ENCODE measurements around the gene SRPK2. TPM values are rescaled to one million over a fixed set of nuclear protein-coding genes. Genes with fewer than 3 reads are reported as not detected.
A peak's percentile ranks its signal among the peaks of the same experiment; 100 is the strongest.

The SRPK2 gene
- total RNA-seq, 1 donor from 2014 or later: 56.4 TPM

- Mint-ChIP-seq H3K27me3 (ENCODE audit: insufficient read depth) (peaks cover 2% of the 10 kb centered on the region), H3K4me3 (no peak overlapping the region)
- intact Hi-C loops (cut with micrococcal nuclease): no loop called here
These were observed 65.4 kb downstream of the SRPK2 start for GRCh38 chr7:105323366-105323765.

GRCh38 chr7:105322655-105323277 lies 66.0 kb downstream of the SRPK2 start:
- Mint-ChIP-seq H3K27ac (no peak overlapping the region), H3K9me3 (no peaks in the 10 kb centered on the region), H3K36me3 (ENCODE audit: low read depth) (peaks cover 8% of the 10 kb centered on the region), H3K4me1 (ENCODE audit: low read depth) (peaks cover 14% of the 10 kb centered on the region), H3K4me3 (no peak overlapping the region), H3K27me3 (ENCODE audit: insufficient read depth) (peaks cover 2% of the 10 kb centered on the region)
- no peak for DNase-seq (ENCODE audit: low spot score)
- intact Hi-C loops (cut with micrococcal nuclease): no loop called here

More at GRCh38 chr7:105323366-105323765, 65.4 kb downstream of the SRPK2 start:
- Mint-ChIP-seq H3K9me3 (no peaks in the 10 kb centered on the region), H3K4me1 (ENCODE audit: low read depth) (peaks cover 14% of the 10 kb centered on the region), H3K27ac (no peak overlapping the region), H3K36me3 (ENCODE audit: low read depth) (peaks cover 8% of the 10 kb centered on the region)
- no peak for DNase-seq (ENCODE audit: low spot score)

GRCh38 chr7:105321754-105322455 lies 66.8 kb downstream of the SRPK2 start:
- Mint-ChIP-seq H3K36me3 (ENCODE audit: low read depth) (peaks cover 8% of the 10 kb centered on the region), H3K27ac (no peak overlapping the region), H3K9me3 (no peaks in the 10 kb centered on the region), H3K4me1 (ENCODE audit: low read depth) (peaks cover 8% of the 10 kb centered on the region), H3K4me3 (no peak overlapping the region), H3K27me3 (ENCODE audit: insufficient read depth) (peaks cover 2% of the 10 kb centered on the region)
- DNase-seq (ENCODE audit: low spot score): no peak
- intact Hi-C loops (cut with micrococcal nuclease): no loop called here

GRCh38 chr7:105320896-105321295 lies 67.8 kb downstream of the SRPK2 start:
- H3K27ac Mint-ChIP-seq: no peak overlapping the region
- H3K4me3 Mint-ChIP-seq: no peak overlapping the region
- peaks cover 8% of the 10 kb centered on the region for H3K36me3 Mint-ChIP-seq (ENCODE audit: low read depth)
- intact Hi-C loops (cut with micrococcal nuclease): no loop called here
- H3K9me3 Mint-ChIP-seq: no peaks in the 10 kb centered on the region
- DNase-seq (ENCODE audit: low spot score): no peak
- peaks cover 2% of the 10 kb centered on the region for H3K27me3 Mint-ChIP-seq (ENCODE audit: insufficient read depth)
- H3K4me1 Mint-ChIP-seq (ENCODE audit: low read depth): peaks cover 8% of the 10 kb centered on the region

- Mint-ChIP-seq H3K4me3 (no peak overlapping the region), H3K27ac (no peak overlapping the region), H3K9me3 (no peaks in the 10 kb centered on the region), H3K36me3 (ENCODE audit: low read depth) (peaks cover 8% of the 10 kb centered on the region), H3K4me1 (ENCODE audit: low read depth) (peaks cover 8% of the 10 kb centered on the region), H3K27me3 (ENCODE audit: insufficient read depth) (peaks cover 2% of the 10 kb centered on the region)
- intact Hi-C loops (cut with micrococcal nuclease): no loop called here
- DNase-seq (ENCODE audit: low spot score): no peak
These were observed 69.1 kb downstream of the SRPK2 start for GRCh38 chr7:105319578-105319977.

GRCh38 chr7:105316578-105317344 lies 72.0 kb downstream of the SRPK2 start:
- peaks cover 6% of the 10 kb centered on the region for H3K36me3 Mint-ChIP-seq (ENCODE audit: low read depth)
- H3K27ac Mint-ChIP-seq: no peak overlapping the region
- H3K4me1 Mint-ChIP-seq (ENCODE audit: low read depth): no peaks in the 10 kb centered on the region

GRCh38 chr7:105315357-105315756 lies 73.4 kb downstream of the SRPK2 start:
- Mint-ChIP-seq H3K27me3 (ENCODE audit: insufficient read depth) (peaks cover 2% of the 10 kb centered on the region), H3K4me1 (ENCODE audit: low read depth) (no peaks in the 10 kb centered on the region), H3K36me3 (ENCODE audit: low read depth) (no peaks in the 10 kb centered on the region), H3K4me3 (no peak overlapping the region), H3K9me3 (no peaks in the 10 kb centered on the region), H3K27ac (no peak overlapping the region)
- intact Hi-C loops (cut with micrococcal nuclease): no loop called here
- no peak for DNase-seq (ENCODE audit: low spot score)

More at GRCh38 chr7:105316578-105317344, 72.0 kb downstream of the SRPK2 start:
- DNase-seq (ENCODE audit: low spot score): no peak
- Mint-ChIP-seq H3K9me3 (no peaks in the 10 kb centered on the region), H3K4me3 (no peak overlapping the region), H3K27me3 (ENCODE audit: insufficient read depth) (peaks cover 2% of the 10 kb centered on the region)
- intact Hi-C loops (cut with micrococcal nuclease): no loop called here

GRCh38 chr7:105309235-105310169 lies 79.2 kb downstream of the SRPK2 start:
- Mint-ChIP-seq H3K4me3 (no peak overlapping the region), H3K36me3 (ENCODE audit: low read depth) (peaks cover 3% of the 10 kb centered on the region), H3K9me3 (no peaks in the 10 kb centered on the region), H3K27ac (peak overlapping the region; percentile 11), H3K27me3 (ENCODE audit: insufficient read depth) (no peaks in the 10 kb centered on the region), H3K4me1 (ENCODE audit: low read depth) (peaks cover 50% of the 10 kb centered on the region)
- DNase-seq (ENCODE audit: low spot score): no peak
- intact Hi-C loops (cut with micrococcal nuclease): loop anchor here (5.0 kb wide), 1 partner anchor 42 kb away; no protein-coding TSS in a partner anchor

GRCh38 chr7:105307163-105307672 lies 81.5 kb downstream of the SRPK2 start:
- Mint-ChIP-seq H3K27me3 (ENCODE audit: insufficient read depth) (no peaks in the 10 kb centered on the region), H3K27ac (no peak overlapping the region), H3K4me3 (no peak overlapping the region), H3K36me3 (ENCODE audit: low read depth) (peaks cover 3% of the 10 kb centered on the region), H3K9me3 (no peaks in the 10 kb centered on the region), H3K4me1 (ENCODE audit: low read depth) (peaks cover 56% of the 10 kb centered on the region)
- DNase-seq (ENCODE audit: low spot score): no peak
- intact Hi-C loops (cut with micrococcal nuclease): loop anchor here (5.0 kb wide), 1 partner anchor 40 kb away; no protein-coding TSS in a partner anchor

GRCh38 chr7:105306298-105306748 lies 82.4 kb downstream of the SRPK2 start:
- Mint-ChIP-seq H3K4me3 (peak overlapping the region; percentile 23), H3K9me3 (no peaks in the 10 kb centered on the region), H3K36me3 (ENCODE audit: low read depth) (peaks cover 7% of the 10 kb centered on the region), H3K4me1 (ENCODE audit: low read depth) (peaks cover 56% of the 10 kb centered on the region), H3K27me3 (ENCODE audit: insufficient read depth) (no peaks in the 10 kb centered on the region), H3K27ac (peak overlapping the region; percentile 55)
- no peak for DNase-seq (ENCODE audit: low spot score)
- intact Hi-C loops (cut with micrococcal nuclease): loop anchor here (1.0 to 5.0 kb wide), 2 partner anchors 8 to 39 kb away; no protein-coding TSS in a partner anchor

GRCh38 chr7:105305633-105306032 lies 83.1 kb downstream of the SRPK2 start:
- intact Hi-C loops (cut with micrococcal nuclease): loop anchor here (1.0 to 5.0 kb wide), 2 partner anchors 7 to 38 kb away; no protein-coding TSS in a partner anchor
- no peaks in the 10 kb centered on the region for H3K27me3 Mint-ChIP-seq (ENCODE audit: insufficient read depth)
- H3K27ac Mint-ChIP-seq: peak overlapping the region; percentile 55
- H3K36me3 Mint-ChIP-seq (ENCODE audit: low read depth): peaks cover 7% of the 10 kb centered on the region
- H3K4me1 Mint-ChIP-seq (ENCODE audit: low read depth): peaks cover 58% of the 10 kb centered on the region
- no peaks in the 10 kb centered on the region for H3K9me3 Mint-ChIP-seq
- no peak for DNase-seq (ENCODE audit: low spot score)
- H3K4me3 Mint-ChIP-seq: peak overlapping the region; percentile 37

All from activated T-helper 1 cell treated with anti-CD3 and anti-CD28 coated beads, Interleukin-12 subunit alpha, Interleukin-12 subunit beta, Interleukin-2, Interleukin-4 antibody, amounts not matched to agents 30 ng/mL and 10 ng/mL and 1 ng/mL, durations not matched to agents 14 hours and 24 hours and 36 hours (primary cell).